A549 treated with AZD9567 at 1 μM for 4 hours (cell line): Measurements from ENCODE around the gene PPP1CA. TPM values are rescaled to one million over a fixed set of nuclear protein-coding genes. Genes with fewer than 3 reads are reported as not detected.

Experiments used
- total RNA-seq: library from RNA; stranded (reverse); fragments of 200-300 nt; extraction: Qiagen RNA extraction; gene quantifications from 5 replicates; pipeline ENCODE4 v1.2.3, GENCODE V29; 2022; ENCODE audit not compliant: insufficient read depth

Gene PPP1CA
- total RNA-seq: 263 to 306 TPM (median 277 TPM) in 5 replicates

GRCh38 chr11:67401495-67402191 lies at the start of gene PPP1CA:
TSS of gene PPP1CA (minus strand) at chr11:67401858. CDS start at chr11:67401782, 76 bp downstream.

GRCh38 chr11:67437082-67437808 lies 35.6 kb upstream of the PPP1CA start, which contains the start of gene PTPRCAP:
TSS of gene PTPRCAP (minus strand) at chr11:67437682. CDS start at chr11:67437619, 63 bp downstream.

GRCh38 chr11:67428052-67429001 lies 26.7 kb upstream of the PPP1CA start, which contains the start of gene RPS6KB2:
TSS of gene RPS6KB2 (plus strand) at chr11:67428494. CDS start at chr11:67428546, 52 bp downstream.

DNA sequence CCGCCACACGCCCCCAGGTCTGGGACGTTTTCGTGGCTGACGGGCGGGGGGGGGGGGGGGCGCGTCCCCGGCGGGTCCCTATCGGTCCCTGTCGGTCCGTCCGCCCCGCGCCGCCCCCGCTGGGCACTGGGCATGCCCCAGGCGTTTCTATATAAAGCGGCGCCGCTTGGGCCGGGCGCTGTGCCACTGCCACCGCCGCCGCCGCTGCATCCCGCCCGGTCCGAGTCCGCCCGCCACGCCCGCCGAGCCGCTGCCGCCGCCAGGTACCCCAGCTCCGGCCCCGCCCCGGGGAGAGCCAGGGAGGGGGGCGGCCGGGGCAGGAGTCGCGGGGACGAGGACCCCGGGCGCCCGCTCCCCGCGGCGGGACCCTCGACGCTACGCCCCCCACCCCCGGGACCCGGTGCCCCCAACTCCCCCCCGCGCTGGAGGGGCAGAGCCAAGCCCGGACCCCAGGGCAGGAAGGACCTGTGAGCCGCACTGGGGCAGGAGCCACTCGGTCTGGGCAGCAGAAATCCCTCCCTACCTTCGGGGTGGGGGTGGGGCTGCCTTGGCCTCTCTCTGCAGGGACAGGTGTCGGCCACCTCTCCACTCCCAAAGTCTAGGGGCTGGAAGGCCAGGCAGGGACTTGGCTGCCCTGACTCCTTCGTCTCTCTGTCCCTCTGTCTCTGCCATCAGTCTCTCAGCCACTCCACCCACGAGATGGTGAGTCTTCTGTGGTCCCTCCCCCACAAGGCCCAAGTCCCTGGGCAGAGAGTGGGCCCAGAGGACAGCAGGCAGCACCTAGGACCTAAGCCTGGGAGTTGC lies 14.0 kb upstream of the PPP1CA start, which contains the start of gene CARNS1:
CARNS1 (plus strand) TSS at position 178 of the 804 bp plus-strand sequence; CDS start at position 700, 522 bp downstream.

GRCh38 chr11:67391304-67392182 lies 10.1 kb downstream of the PPP1CA start, which contains the start of gene RAD9A:
TSS of gene RAD9A (plus strand) at chr11:67391986. CDS start at chr11:67392045, 59 bp downstream.

GRCh38 chr11:67372993-67373647 lies 28.5 kb downstream of the PPP1CA start, which contains the start of gene CLCF1:
TSS of gene CLCF1 (minus strand) at chr11:67373598. CDS start at chr11:67373539, 59 bp downstream.

GRCh38 chr11:67353317-67354074 lies 48.2 kb downstream of the PPP1CA start, which contains the start of gene POLD4:
TSS of gene POLD4 (minus strand) at chr11:67353546. CDS start at chr11:67353399, 147 bp downstream.

Other genes starting within 250 kb of the PPP1CA start
- gene GRK2, start 135.4 kb downstream of the PPP1CA start, total RNA-seq: 36.6 to 43.3 TPM (median 41.4 TPM) in 5 replicates
- gene ANKRD13D, start 112.6 kb downstream of the PPP1CA start, total RNA-seq: 24.8 to 27.6 TPM (median 26.4 TPM) in 5 replicates
- gene SSH3, start 98.3 kb downstream of the PPP1CA start, total RNA-seq: 15.9 to 30.1 TPM (median 26.4 TPM) in 5 replicates
- gene POLD4, start 48.3 kb downstream of the PPP1CA start, total RNA-seq: 167 to 237 TPM (median 225 TPM) in 5 replicates
- 22.8 to 42.8 TPM (median 40.4 TPM) in 5 replicates for gene CLCF1, start 28.3 kb downstream of the PPP1CA start, total RNA-seq
- 22.4 to 31.6 TPM (median 29.7 TPM) in 5 replicates for gene RAD9A, start 9.9 kb downstream of the PPP1CA start, total RNA-seq
- 0.08 to 0.17 TPM (median 0.15 TPM) in 3 of 5 replicates, not detected in the others for gene TBC1D10C, start 2.2 kb upstream of the PPP1CA start, total RNA-seq
- 0.15 to 0.23 TPM (median 0.17 TPM) in 4 of 5 replicates, not detected in the other for gene CARNS1, start 13.8 kb upstream of the PPP1CA start, total RNA-seq
- 46.8 to 55.2 TPM (median 50.2 TPM) in 5 replicates for gene RPS6KB2, start 26.6 kb upstream of the PPP1CA start, total RNA-seq
- 0.14 to 0.63 TPM (median 0.43 TPM) in 4 of 5 replicates, not detected in the other for gene PTPRCAP, start 35.8 kb upstream of the PPP1CA start, total RNA-seq
- 54.1 to 65.0 TPM (median 59.3 TPM) in 5 replicates for gene CORO1B, start 41.6 kb upstream of the PPP1CA start, total RNA-seq
- 0.06 to 0.07 TPM in 2 of 5 replicates, not detected in the others for gene GPR152, start 50.9 kb upstream of the PPP1CA start, total RNA-seq
- not detected in 5 replicates for gene CABP4, start 53.5 kb upstream of the PPP1CA start, total RNA-seq
- 33.3 to 67.5 TPM (median 61.7 TPM) in 5 replicates for gene TMEM134, start 67.4 kb upstream of the PPP1CA start, total RNA-seq
- gene AIP, start 81.2 kb upstream of the PPP1CA start, total RNA-seq: 31.9 to 47.6 TPM (median 46.3 TPM) in 5 replicates
- gene PITPNM1, start 103.5 kb upstream of the PPP1CA start, total RNA-seq: 25.4 to 46.8 TPM (median 41.3 TPM) in 5 replicates
- gene CDK2AP2, start 106.3 kb upstream of the PPP1CA start, total RNA-seq: 71.4 to 89.7 TPM (median 88.5 TPM) in 5 replicates
- gene CABP2, start 121.6 kb upstream of the PPP1CA start, total RNA-seq: not detected in 5 replicates
- gene GSTP1, start 182.0 kb upstream of the PPP1CA start, total RNA-seq: 1,433 to 1,729 TPM (median 1,718 TPM) in 5 replicates
- gene NDUFV1, start 205.1 kb upstream of the PPP1CA start, total RNA-seq: 115 to 157 TPM (median 156 TPM) in 5 replicates
- 3.1 to 17.8 TPM (median 15.7 TPM) in 5 replicates for gene NUDT8, start 228.1 kb upstream of the PPP1CA start, total RNA-seq
- not detected in 5 replicates for gene TBX10, start 237.9 kb upstream of the PPP1CA start, total RNA-seq
- 0.93 to 1.6 TPM (median 1.2 TPM) in 4 of 5 replicates, not detected in the other for gene ACY3, start 248.9 kb upstream of the PPP1CA start, total RNA-seq